ENCODE measurements around the gene TEX29. TPM values are rescaled to one million over a fixed set of nuclear protein-coding genes. Genes with fewer than 3 reads are reported as not detected.

Gene TEX29
- total RNA-seq, 2 donors from 2014 or later = 0.52 TPM; not detected in 1

GRCh38 chr13:111367340-111367739, 46.9 kb downstream of the TEX29 start:
- intact Hi-C loops (cut with DNase I) = no loop called here
- no peak overlapping the region for H3K27ac ChIP-seq
- H3K9me3 ChIP-seq = no peaks in the 10 kb centered on the region
- H3K4me1 ChIP-seq = no peaks in the 10 kb centered on the region
- H3K36me3 ChIP-seq = no peaks in the 10 kb centered on the region
- no peak overlapping the region for H3K9ac ChIP-seq (ENCODE audit: low read depth in 2 of 2, low read length in 2 of 2)
- H3K4me3 ChIP-seq = no peak overlapping the region
- no peak for DNase-seq
- no peaks in the 10 kb centered on the region for H3K27me3 ChIP-seq
- no peak for TF ChIP-seq CTCF (IDR thresholded peaks at IDR 0.05)

GRCh38 chr13:111368091-111368490, 47.6 kb downstream of the TEX29 start:
- H3K27me3 ChIP-seq = no peaks in the 10 kb centered on the region
- no peak overlapping the region for H3K4me3 ChIP-seq
- H3K36me3 ChIP-seq = no peaks in the 10 kb centered on the region
- H3K9me3 ChIP-seq = no peaks in the 10 kb centered on the region
- no peak overlapping the region for H3K9ac ChIP-seq (ENCODE audit: low read depth in 2 of 2, low read length in 2 of 2)
- H3K27ac ChIP-seq = no peak overlapping the region
- DNase-seq = no peak
- no peak for TF ChIP-seq CTCF (IDR thresholded peaks at IDR 0.05)
- intact Hi-C loops (cut with DNase I) = no loop called here
- no peaks in the 10 kb centered on the region for H3K4me1 ChIP-seq

GRCh38 chr13:111370147-111370546, 49.7 kb downstream of the TEX29 start:
- Histone ChIP-seq H3K4me1 (no peaks in the 10 kb centered on the region), H3K27ac (no peak overlapping the region), H3K9ac (ENCODE audit: low read depth in 2 of 2, low read length in 2 of 2) (no peak overlapping the region), H3K27me3 (no peaks in the 10 kb centered on the region), H3K9me3 (no peaks in the 10 kb centered on the region), H3K36me3 (no peaks in the 10 kb centered on the region), H3K4me3 (no peak overlapping the region)
- TF ChIP-seq CTCF (IDR thresholded peaks at IDR 0.05) = no peak
- DNase-seq = no peak
- intact Hi-C loops (cut with DNase I) = no loop called here

GRCh38 chr13:111370570-111371535, 50.4 kb downstream of the TEX29 start:
- no peak overlapping the region for H3K27ac ChIP-seq
- no peak overlapping the region for H3K9ac ChIP-seq (ENCODE audit: low read depth in 2 of 2, low read length in 2 of 2)
- no peak overlapping the region for H3K4me3 ChIP-seq
- no peaks in the 10 kb centered on the region for H3K27me3 ChIP-seq
- H3K9me3 ChIP-seq = no peaks in the 10 kb centered on the region
- DNase-seq = no peak
- no peak for TF ChIP-seq CTCF (IDR thresholded peaks at IDR 0.05)
- H3K36me3 ChIP-seq = no peaks in the 10 kb centered on the region
- H3K4me1 ChIP-seq = no peaks in the 10 kb centered on the region
- intact Hi-C loops (cut with DNase I) = no loop called here

GRCh38 chr13:111371720-111372119, 51.3 kb downstream of the TEX29 start:
- no peak for TF ChIP-seq CTCF (IDR thresholded peaks at IDR 0.05)
- no peak overlapping the region for H3K9ac ChIP-seq (ENCODE audit: low read depth in 2 of 2, low read length in 2 of 2)
- no peak overlapping the region for H3K4me3 ChIP-seq
- intact Hi-C loops (cut with DNase I) = no loop called here
- no peaks in the 10 kb centered on the region for H3K9me3 ChIP-seq
- no peaks in the 10 kb centered on the region for H3K27me3 ChIP-seq
- H3K4me1 ChIP-seq = no peaks in the 10 kb centered on the region
- DNase-seq = no peak
- H3K27ac ChIP-seq = no peak overlapping the region
- no peaks in the 10 kb centered on the region for H3K36me3 ChIP-seq
